RWPE2 (cell line): ENCODE data around the gene DBP.

Experiments
- ATAC-seq: fragments of 200-7000 bp; cut with Tn5 transposase; 3 replicates; pipeline ENCODE4 v1.9.1; 2021; ENCODE audit warnings: low read depth
- DNase-seq: peaks from one replicate; pipeline ENCODE4 v3.0.0-alpha.2; 2020; ENCODE audit warnings: low spot score
- H3K27ac ChIP-seq: fragments of 450-650 bp; 2 replicates; pipeline ENCODE4 v1.5.1; 2017; ENCODE audit warnings: mild to moderate bottlenecking; ENCODE audit not compliant: poor library complexity, severe bottlenecking
- H3K27me3 ChIP-seq: fragments of 250-450 bp; sonication (Bioruptor Pico); 2 replicates; pipeline ENCODE4 v1.5.1; 2021; ENCODE audit warnings: mild to moderate bottlenecking, moderate library complexity; ENCODE audit not compliant: insufficient read depth, poor library complexity, severe bottlenecking
- H3K36me3 ChIP-seq: fragments of 250-450 bp; sonication (Bioruptor Pico); 2 replicates; pipeline ENCODE4 v1.5.1; 2020; ENCODE audit warnings: low read depth, mild to moderate bottlenecking, moderate library complexity
- H3K4me1 ChIP-seq: fragments of 250-450 bp; sonication (Bioruptor Pico); 2 replicates; pipeline ENCODE4 v1.5.1; 2021; ENCODE audit warnings: mild to moderate bottlenecking, moderate library complexity; ENCODE audit not compliant: insufficient read depth, poor library complexity, severe bottlenecking
- H3K4me3 ChIP-seq: fragments of 250-450 bp; sonication (Bioruptor Pico); 2 replicates; pipeline ENCODE4 v1.5.1; 2021; ENCODE audit warnings: mild to moderate bottlenecking, moderate library complexity; ENCODE audit not compliant: severe bottlenecking
- H3K9me3 ChIP-seq: fragments of 250-450 bp; sonication (Bioruptor Pico); 2 replicates; pipeline ENCODE4 v1.5.1; 2021; ENCODE audit warnings: mild to moderate bottlenecking, moderate library complexity; ENCODE audit not compliant: severe bottlenecking
- TF ChIP-seq, protein P1 (sequence below): fragments of 450-650 bp; IDR thresholded peaks from one replicate; pipeline ENCODE4 v1.5.1; 2017; ENCODE audit warnings: mild to moderate bottlenecking, moderate library complexity; ENCODE audit not compliant: poor library complexity, severe bottlenecking

DBP gene

DNA sequence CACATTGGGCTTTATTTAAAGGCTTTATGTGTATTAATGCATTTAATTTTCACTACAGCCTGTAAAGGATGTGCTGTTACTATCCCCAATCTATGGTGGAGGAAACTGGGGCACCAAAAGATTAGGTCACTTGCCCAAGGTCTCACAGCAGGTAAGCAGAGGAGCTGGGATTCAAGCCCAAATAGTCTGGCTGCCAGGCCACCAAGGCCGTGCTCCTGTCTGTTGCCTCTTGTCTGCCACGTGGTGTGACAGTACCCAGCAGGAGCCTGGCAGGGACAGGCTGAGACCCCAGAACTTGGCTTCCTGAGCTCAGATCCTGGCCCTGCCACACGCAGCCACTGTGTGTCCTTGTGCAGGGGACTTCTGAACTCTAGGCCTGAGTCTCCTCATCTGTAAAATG is 31.2 kb upstream of the DBP start:
- TF ChIP-seq, protein P1, sequence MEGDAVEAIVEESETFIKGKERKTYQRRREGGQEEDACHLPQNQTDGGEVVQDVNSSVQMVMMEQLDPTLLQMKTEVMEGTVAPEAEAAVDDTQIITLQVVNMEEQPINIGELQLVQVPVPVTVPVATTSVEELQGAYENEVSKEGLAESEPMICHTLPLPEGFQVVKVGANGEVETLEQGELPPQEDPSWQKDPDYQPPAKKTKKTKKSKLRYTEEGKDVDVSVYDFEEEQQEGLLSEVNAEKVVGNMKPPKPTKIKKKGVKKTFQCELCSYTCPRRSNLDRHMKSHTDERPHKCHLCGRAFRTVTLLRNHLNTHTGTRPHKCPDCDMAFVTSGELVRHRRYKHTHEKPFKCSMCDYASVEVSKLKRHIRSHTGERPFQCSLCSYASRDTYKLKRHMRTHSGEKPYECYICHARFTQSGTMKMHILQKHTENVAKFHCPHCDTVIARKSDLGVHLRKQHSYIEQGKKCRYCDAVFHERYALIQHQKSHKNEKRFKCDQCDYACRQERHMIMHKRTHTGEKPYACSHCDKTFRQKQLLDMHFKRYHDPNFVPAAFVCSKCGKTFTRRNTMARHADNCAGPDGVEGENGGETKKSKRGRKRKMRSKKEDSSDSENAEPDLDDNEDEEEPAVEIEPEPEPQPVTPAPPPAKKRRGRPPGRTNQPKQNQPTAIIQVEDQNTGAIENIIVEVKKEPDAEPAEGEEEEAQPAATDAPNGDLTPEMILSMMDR, result no peak
- no peak overlapping the region for H3K4me3 ChIP-seq
- H3K27ac ChIP-seq, result no peak overlapping the region
- no peaks in the 10 kb centered on the region for H3K27me3 ChIP-seq
- H3K4me1 ChIP-seq, result no peaks in the 10 kb centered on the region
- DNase-seq (no peak), ATAC-seq (no peak)
- H3K9me3 ChIP-seq, result no peaks in the 10 kb centered on the region
- no peaks in the 10 kb centered on the region for H3K36me3 ChIP-seq

- DNase-seq (no peak), ATAC-seq (no peak)
- Histone ChIP-seq H3K9me3 (no peaks in the 10 kb centered on the region), H3K36me3 (no peaks in the 10 kb centered on the region), H3K4me3 (no peak overlapping the region), H3K4me1 (peaks cover 3% of the 10 kb centered on the region), H3K27me3 (no peaks in the 10 kb centered on the region), H3K27ac (no peak overlapping the region)
- TF ChIP-seq, protein P1, result no peak
Measured at GRCh38 chr19:48665786-48666185, 28.6 kb upstream of the DBP start.

GRCh38 chr19:48664476-48664875 is 27.3 kb upstream of the DBP start:
- Histone ChIP-seq H3K4me1 (peaks cover 3% of the 10 kb centered on the region), H3K9me3 (no peaks in the 10 kb centered on the region), H3K27ac (no peak overlapping the region), H3K4me3 (no peak overlapping the region), H3K36me3 (no peaks in the 10 kb centered on the region), H3K27me3 (no peaks in the 10 kb centered on the region)
- no peak for DNase-seq
- no peak for ATAC-seq
- TF ChIP-seq, protein P1, result no peak

GRCh38 chr19:48663667-48664066 is 26.5 kb upstream of the DBP start:
- DNase-seq, result no peak
- ATAC-seq, result no peak
- no peak overlapping the region for H3K4me3 ChIP-seq
- no peaks in the 10 kb centered on the region for H3K27me3 ChIP-seq
- no peaks in the 10 kb centered on the region for H3K9me3 ChIP-seq
- TF ChIP-seq, protein P1, result no peak
- peaks cover 3% of the 10 kb centered on the region for H3K4me1 ChIP-seq
- H3K36me3 ChIP-seq, result no peaks in the 10 kb centered on the region
- no peak overlapping the region for H3K27ac ChIP-seq

- TF ChIP-seq, protein P1, result no peak
- ATAC-seq (no peak), DNase-seq (no peak)
- no peak overlapping the region for H3K4me3 ChIP-seq
- no peaks in the 10 kb centered on the region for H3K36me3 ChIP-seq
- H3K9me3 ChIP-seq, result no peaks in the 10 kb centered on the region
- H3K27ac ChIP-seq, result no peak overlapping the region
- peaks cover 10% of the 10 kb centered on the region for H3K4me1 ChIP-seq
- no peaks in the 10 kb centered on the region for H3K27me3 ChIP-seq
Measured at GRCh38 chr19:48661711-48662090, 24.5 kb upstream of the DBP start.
